Mesothelial cell of epicardium (in vitro differentiated cells): ENCODE measurements around the gene APLP2. TPM values are rescaled to one million over a fixed set of nuclear protein-coding genes. Genes with fewer than 3 reads are reported as not detected.

Source experiments
- DNase-seq, 2 experiments: peaks; one replicate each; pipeline ENCODE4 v3.0.0; 2021; ENCODE audit warnings: low spot score in 2 of 2; ENCODE audit not compliant: unreplicated experiment in 2 of 2
- H3K27ac Mint-ChIP-seq: 2 replicates; pipeline ENCODE4 v1.8.0; 2021; ENCODE audit warnings: mixed read lengths
- H3K27me3 Mint-ChIP-seq: 2 replicates; pipeline ENCODE4 v1.8.0; 2021; ENCODE audit warnings: low read depth, mixed read lengths
- H3K36me3 Mint-ChIP-seq: 2 replicates; pipeline ENCODE4 v1.8.0; 2021; ENCODE audit warnings: mixed read lengths
- H3K4me1 Mint-ChIP-seq: 2 replicates; pipeline ENCODE4 v1.8.0; 2021; ENCODE audit warnings: mixed read lengths
- H3K4me3 Mint-ChIP-seq: 2 replicates; pipeline ENCODE4 v1.8.0; 2021; ENCODE audit warnings: mild to moderate bottlenecking, moderate library complexity, mixed read lengths
- H3K9me3 Mint-ChIP-seq: 2 replicates; pipeline ENCODE4 v1.8.0; 2021; ENCODE audit warnings: mixed read lengths
- total RNA-seq: library from RNA; stranded (reverse); gene quantifications from 3 replicates; pipeline ENCODE4 v1.2.1, GENCODE V29; 2021
- TF ChIP-seq, protein P1 (sequence below): fragments of 200-600 bp; sonication (generic); IDR thresholded peaks from one replicate; pipeline ENCODE4 v1.5.0; 2021; ENCODE audit warnings: antibody characterized with exemption; ENCODE audit not compliant: unreplicated experiment

Gene APLP2
- total RNA-seq, 1 donor from 2014 or later = 240 TPM

- no peak for DNase-seq
- Mint-ChIP-seq H3K36me3 (peaks cover 11% of the 10 kb centered on the region), H3K27me3 (no peaks in the 10 kb centered on the region), H3K27ac (no peak overlapping the region), H3K4me3 (no peak overlapping the region), H3K9me3 (peaks cover 9% of the 10 kb centered on the region), H3K4me1 (no peaks in the 10 kb centered on the region)
- TF ChIP-seq, protein P1, sequence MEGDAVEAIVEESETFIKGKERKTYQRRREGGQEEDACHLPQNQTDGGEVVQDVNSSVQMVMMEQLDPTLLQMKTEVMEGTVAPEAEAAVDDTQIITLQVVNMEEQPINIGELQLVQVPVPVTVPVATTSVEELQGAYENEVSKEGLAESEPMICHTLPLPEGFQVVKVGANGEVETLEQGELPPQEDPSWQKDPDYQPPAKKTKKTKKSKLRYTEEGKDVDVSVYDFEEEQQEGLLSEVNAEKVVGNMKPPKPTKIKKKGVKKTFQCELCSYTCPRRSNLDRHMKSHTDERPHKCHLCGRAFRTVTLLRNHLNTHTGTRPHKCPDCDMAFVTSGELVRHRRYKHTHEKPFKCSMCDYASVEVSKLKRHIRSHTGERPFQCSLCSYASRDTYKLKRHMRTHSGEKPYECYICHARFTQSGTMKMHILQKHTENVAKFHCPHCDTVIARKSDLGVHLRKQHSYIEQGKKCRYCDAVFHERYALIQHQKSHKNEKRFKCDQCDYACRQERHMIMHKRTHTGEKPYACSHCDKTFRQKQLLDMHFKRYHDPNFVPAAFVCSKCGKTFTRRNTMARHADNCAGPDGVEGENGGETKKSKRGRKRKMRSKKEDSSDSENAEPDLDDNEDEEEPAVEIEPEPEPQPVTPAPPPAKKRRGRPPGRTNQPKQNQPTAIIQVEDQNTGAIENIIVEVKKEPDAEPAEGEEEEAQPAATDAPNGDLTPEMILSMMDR = no peak
Measured at GRCh38 chr11:130174642-130175041, 104.9 kb downstream of the APLP2 start.

DNA sequence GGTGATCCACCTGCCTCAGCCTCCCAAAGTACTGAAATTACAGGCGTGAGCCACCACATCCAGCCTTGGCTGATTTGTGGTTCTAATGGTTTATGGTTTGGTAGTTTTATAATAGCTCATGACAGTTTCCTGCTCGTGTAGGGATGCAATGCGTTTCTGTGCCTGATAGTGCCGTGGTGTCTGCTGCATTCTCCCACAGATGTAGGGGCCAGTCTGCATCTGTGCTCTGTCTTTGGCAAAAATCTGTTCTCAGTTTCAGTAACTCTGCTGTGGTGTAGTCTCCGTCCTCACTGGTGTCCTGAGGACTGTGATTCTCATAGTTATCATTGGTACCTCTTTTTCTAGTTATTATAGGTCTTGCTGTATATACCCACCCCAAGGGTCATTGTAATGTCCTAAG is 106.2 kb downstream of the APLP2 start:
- Mint-ChIP-seq H3K4me3 (no peak overlapping the region), H3K27me3 (no peaks in the 10 kb centered on the region), H3K4me1 (peaks cover 5% of the 10 kb centered on the region), H3K36me3 (peaks cover 11% of the 10 kb centered on the region), H3K27ac (no peak overlapping the region), H3K9me3 (peaks cover 9% of the 10 kb centered on the region)
- no peak for DNase-seq
- TF ChIP-seq, protein P1 = no peak

GRCh38 chr11:130177782-130178181 is 108.1 kb downstream of the APLP2 start:
- Mint-ChIP-seq H3K27me3 (no peaks in the 10 kb centered on the region), H3K4me1 (peaks cover 13% of the 10 kb centered on the region), H3K4me3 (no peak overlapping the region), H3K27ac (no peak overlapping the region), H3K36me3 (peaks cover 11% of the 10 kb centered on the region), H3K9me3 (peaks cover 9% of the 10 kb centered on the region)
- DNase-seq = no peak
- TF ChIP-seq, protein P1 = no peak

GRCh38 chr11:130178441-130179339 is 109.0 kb downstream of the APLP2 start:
- Mint-ChIP-seq H3K36me3 (peaks cover 11% of the 10 kb centered on the region), H3K9me3 (peaks cover 9% of the 10 kb centered on the region), H3K4me1 (peaks cover 13% of the 10 kb centered on the region), H3K27me3 (no peaks in the 10 kb centered on the region), H3K27ac (no peak overlapping the region), H3K4me3 (no peak overlapping the region)
- TF ChIP-seq, protein P1 = no peak
- DNase-seq = no peak

DNA sequence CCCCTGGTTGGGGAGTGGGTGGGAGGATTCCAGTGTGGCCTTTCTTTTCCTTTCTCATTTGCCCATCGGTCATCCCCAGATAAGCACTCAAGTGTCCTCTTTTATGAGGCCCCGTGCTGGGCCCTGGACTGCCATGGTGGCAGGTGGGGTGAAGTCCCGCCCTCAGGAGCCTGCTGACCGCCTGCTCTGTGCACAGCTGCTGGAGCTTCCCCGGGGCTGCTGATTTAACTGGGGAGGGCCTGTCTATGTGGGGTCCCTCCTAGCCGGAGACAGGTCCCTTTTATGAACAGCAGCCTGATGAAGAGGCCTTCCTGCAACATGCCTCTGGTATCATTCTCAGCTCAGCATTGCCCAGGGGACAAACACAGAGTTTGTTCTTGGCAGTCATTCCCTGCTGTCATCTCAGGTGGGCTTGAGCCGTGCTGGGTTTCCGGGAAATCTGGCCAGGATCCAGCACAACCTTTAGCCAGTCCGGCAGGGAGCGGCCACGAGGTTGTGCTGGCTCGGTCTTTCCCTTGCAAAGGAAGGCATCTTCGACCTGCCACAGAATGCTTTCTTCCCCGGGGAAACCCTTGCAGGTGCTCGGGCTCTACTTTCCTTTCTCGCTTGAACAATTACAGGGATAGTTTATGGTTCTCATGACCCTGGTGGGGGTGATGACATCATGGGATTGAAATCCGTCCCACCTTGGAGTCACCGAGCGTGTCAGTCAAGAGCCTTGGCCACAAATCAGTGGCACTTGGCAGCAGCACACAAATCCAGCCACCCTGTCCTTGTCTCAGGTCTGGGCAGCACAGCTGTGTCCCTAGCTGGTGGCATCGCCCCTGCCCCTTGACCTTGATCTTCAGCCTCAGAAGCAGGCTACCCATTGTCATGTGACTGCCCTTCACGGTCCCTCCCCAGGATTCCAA is 110.0 kb downstream of the APLP2 start:
- Mint-ChIP-seq H3K4me1 (peaks cover 13% of the 10 kb centered on the region), H3K27ac (no peak overlapping the region), H3K9me3 (peaks cover 6% of the 10 kb centered on the region), H3K4me3 (no peak overlapping the region), H3K36me3 (peaks cover 8% of the 10 kb centered on the region), H3K27me3 (no peaks in the 10 kb centered on the region)
- TF ChIP-seq, protein P1 = no peak
- DNase-seq = no peak
